PC-3 (cell line): Measurements from ENCODE around the gene TTC7B.

ENCODE experiments used
- CTCF ChIP-seq: fragments of 300-600 bp; sonication (generic); conservative IDR thresholded peaks from 2 replicates; pipeline ENCODE4 v1.5.1; 2017; ENCODE audit warnings: antibody characterized with exemption, low read depth, mild to moderate bottlenecking, low read length
- EZH2 ChIP-seq: fragments of 300-600 bp; sonication (generic); IDR thresholded peaks from one replicate; pipeline ENCODE4 v1.6.1; 2017; ENCODE audit warnings: antibody characterized with exemption, mild to moderate bottlenecking, low read length; ENCODE audit not compliant: unreplicated experiment
- EZH2phosphoT487 ChIP-seq: fragments of 300-600 bp; sonication (generic); IDR thresholded peaks from 2 replicates; pipeline ENCODE4 v1.6.1; 2018; ENCODE audit warnings: mild to moderate bottlenecking, antibody characterized with exemption, low read length, borderline replicate concordance

DNA sequence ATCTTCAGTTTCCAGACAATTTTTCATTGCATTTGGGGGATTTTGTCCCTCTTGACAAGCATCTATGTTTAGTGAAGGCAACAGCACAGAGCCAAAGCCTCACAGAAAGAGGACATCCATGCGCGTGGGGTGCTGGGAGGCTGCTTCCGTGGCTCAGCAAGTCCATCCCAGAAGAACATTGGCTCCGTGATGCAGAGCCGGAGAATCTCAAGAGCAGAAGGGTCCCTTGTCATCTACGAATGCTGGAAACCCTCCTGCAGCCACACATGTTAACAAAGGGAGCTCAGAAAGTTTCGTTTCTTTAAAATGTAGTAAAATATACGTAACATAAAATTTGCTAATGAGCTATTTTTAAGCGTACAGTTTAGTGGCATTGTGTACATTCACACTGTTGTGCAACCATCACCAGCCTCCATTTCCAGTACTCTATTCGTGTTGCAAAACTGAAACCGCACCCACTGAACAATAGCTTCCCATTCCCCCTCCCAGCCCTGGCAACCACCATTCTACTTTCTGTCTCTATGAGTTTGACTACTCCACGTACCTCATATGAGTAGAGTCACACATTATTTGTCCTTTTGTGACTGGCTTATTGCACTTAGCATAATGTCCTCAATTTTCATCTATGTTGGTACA, 185.9 kb downstream of the TTC7B start:
- TF ChIP-seq CTCF (no peak), EZH2 (no peak), EZH2phosphoT487 (no peak)
